ENCODE data around the gene FKBP14.

The FKBP14 gene

DNA sequence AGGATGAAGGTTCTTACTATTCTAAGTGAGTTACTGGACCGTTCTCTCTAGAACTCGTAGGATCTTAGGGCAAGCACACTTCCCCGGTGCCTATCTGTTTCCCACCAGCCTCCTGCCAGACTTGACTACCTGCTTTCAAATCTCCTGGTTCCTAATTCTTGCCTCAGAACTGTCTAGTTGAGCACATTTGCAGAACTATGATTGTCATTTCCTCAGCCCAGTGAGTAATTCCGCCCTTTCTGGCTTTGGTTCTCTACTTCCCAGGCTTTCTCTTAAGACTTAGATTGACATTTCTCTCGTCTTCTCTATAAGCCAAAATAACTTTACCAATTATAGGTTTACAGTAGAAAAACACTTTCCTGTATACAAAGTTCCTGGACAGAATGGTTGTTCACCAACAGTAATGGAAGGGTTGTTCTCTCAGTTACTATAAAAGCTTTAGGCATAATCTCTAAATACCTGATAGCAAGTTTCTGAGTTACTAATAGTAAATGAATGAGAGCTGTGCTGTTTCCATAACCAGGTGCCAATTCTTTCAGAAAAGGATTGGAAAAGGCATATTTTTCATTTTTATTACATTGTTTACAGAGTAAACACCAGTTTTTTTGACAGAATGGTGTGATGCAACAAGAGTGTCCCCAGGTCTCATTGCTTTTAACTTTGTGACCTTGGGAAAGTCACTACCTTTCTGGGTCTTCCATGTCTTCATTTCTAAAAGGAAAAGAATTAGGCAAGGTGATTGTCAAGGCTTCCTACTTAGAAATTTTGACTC is 42.8 kb upstream of the FKBP14 start:
- Histone ChIP-seq H3K4me1 (ENCODE audit: low read depth, poor library complexity, severe bottlenecking) (no peaks in the 10 kb centered on the region), H3K27ac (no peak overlapping the region), H3K27me3 (ENCODE audit: insufficient read depth, low read depth) (no peaks in the 10 kb centered on the region), H3K4me3 (IDR thresholded peaks at IDR 0.05; ENCODE audit: insufficient read depth, low read depth, low read length) (no peak overlapping the region), H3K79me2 (ENCODE audit: insufficient read depth, low read depth) (no peaks in the 10 kb centered on the region), H3K9ac (no peak overlapping the region), H3K4me2 (no peak overlapping the region), H3K36me3 (ENCODE audit: insufficient read depth) (no peaks in the 10 kb centered on the region), H4K20me1 (ENCODE audit: insufficient read depth) (no peaks in the 10 kb centered on the region), H2AFZ (ENCODE audit: low read depth) (no peak overlapping the region)
- TF ChIP-seq, protein P1, sequence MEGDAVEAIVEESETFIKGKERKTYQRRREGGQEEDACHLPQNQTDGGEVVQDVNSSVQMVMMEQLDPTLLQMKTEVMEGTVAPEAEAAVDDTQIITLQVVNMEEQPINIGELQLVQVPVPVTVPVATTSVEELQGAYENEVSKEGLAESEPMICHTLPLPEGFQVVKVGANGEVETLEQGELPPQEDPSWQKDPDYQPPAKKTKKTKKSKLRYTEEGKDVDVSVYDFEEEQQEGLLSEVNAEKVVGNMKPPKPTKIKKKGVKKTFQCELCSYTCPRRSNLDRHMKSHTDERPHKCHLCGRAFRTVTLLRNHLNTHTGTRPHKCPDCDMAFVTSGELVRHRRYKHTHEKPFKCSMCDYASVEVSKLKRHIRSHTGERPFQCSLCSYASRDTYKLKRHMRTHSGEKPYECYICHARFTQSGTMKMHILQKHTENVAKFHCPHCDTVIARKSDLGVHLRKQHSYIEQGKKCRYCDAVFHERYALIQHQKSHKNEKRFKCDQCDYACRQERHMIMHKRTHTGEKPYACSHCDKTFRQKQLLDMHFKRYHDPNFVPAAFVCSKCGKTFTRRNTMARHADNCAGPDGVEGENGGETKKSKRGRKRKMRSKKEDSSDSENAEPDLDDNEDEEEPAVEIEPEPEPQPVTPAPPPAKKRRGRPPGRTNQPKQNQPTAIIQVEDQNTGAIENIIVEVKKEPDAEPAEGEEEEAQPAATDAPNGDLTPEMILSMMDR (conservative IDR thresholded peaks at IDR 0.05; ENCODE audit: low read depth, low read length) = no peak

DNA sequence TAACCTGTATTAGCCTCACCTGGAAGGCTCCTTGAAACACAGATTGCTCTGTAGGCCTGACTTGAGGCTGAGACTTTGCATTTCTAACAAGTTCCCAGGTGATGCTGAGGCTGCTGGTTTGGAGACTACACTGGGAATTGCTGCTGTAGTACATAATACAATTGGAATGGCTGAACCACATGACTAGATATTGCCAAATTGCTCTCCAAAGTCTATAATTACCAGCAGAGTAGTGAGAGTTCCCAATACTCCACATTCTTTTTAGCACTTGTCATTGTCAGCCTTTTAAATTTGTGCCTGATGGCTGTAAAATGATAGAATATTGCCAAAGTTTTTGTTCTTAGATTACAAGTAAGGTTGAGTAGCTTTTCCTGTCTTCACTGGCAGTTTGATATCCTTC is 41.6 kb upstream of the FKBP14 start:
- no peak overlapping the region for H2AFZ ChIP-seq (ENCODE audit: low read depth)
- no peaks in the 10 kb centered on the region for H3K27me3 ChIP-seq (ENCODE audit: insufficient read depth, low read depth)
- no peak overlapping the region for H3K9ac ChIP-seq
- H3K79me2 ChIP-seq (ENCODE audit: insufficient read depth, low read depth) = no peaks in the 10 kb centered on the region
- H3K36me3 ChIP-seq (ENCODE audit: insufficient read depth) = no peaks in the 10 kb centered on the region
- H3K27ac ChIP-seq = no peak overlapping the region
- H3K4me3 ChIP-seq (IDR thresholded peaks at IDR 0.05; ENCODE audit: insufficient read depth, low read depth, low read length) = no peak overlapping the region
- TF ChIP-seq, protein P1 (conservative IDR thresholded peaks at IDR 0.05; ENCODE audit: low read depth, low read length) = no peak
- H3K4me2 ChIP-seq = no peak overlapping the region
- no peaks in the 10 kb centered on the region for H4K20me1 ChIP-seq (ENCODE audit: insufficient read depth)
- H3K4me1 ChIP-seq (ENCODE audit: low read depth, poor library complexity, severe bottlenecking) = no peaks in the 10 kb centered on the region

DNA sequence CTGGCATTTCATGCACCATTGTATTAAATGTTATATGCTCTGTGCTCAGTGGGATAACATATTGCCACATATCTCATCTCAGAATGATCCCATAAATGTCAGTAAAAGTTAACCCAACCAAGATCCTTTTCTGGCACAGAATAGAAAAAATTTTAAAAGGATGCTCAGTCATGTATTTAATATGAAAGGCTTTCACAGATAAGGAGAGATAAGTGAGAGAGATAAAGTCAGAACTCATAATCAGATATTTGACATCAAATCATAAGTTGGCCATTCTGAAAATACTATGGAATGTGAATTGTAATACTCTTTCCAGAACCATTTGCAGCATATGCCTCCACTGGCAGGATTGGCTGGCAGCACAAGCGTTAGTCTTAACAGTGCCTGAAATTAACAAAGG is 40.2 kb upstream of the FKBP14 start:
- Histone ChIP-seq H4K20me1 (ENCODE audit: insufficient read depth) (no peaks in the 10 kb centered on the region), H3K36me3 (ENCODE audit: insufficient read depth) (no peaks in the 10 kb centered on the region), H3K4me2 (no peak overlapping the region), H3K27me3 (ENCODE audit: insufficient read depth, low read depth) (no peaks in the 10 kb centered on the region), H3K9ac (no peak overlapping the region), H3K27ac (no peak overlapping the region), H2AFZ (ENCODE audit: low read depth) (no peak overlapping the region), H3K4me1 (ENCODE audit: low read depth, poor library complexity, severe bottlenecking) (peaks cover 8% of the 10 kb centered on the region), H3K4me3 (IDR thresholded peaks at IDR 0.05; ENCODE audit: insufficient read depth, low read depth, low read length) (no peak overlapping the region), H3K79me2 (ENCODE audit: insufficient read depth, low read depth) (no peaks in the 10 kb centered on the region)
- TF ChIP-seq, protein P1 (conservative IDR thresholded peaks at IDR 0.05; ENCODE audit: low read depth, low read length) = no peak

DNA sequence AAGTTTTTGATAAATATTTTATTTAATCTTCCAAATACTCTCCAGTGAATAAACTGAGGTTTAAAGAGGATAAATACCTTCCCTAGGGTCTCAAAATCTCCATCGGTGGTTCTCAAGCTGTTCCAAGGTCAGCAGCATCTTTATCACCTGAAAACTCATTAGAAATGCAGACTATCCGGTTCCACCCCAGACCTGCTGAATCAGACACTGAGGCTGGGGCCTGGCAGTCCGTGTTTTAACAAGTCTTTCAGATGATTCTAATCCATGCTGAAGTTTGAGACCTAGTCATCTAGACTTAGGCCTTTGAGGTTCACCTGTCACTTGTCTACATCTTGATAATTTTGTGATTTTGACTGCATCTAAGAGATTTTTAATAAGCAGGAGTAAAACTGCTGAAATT is 39.2 kb upstream of the FKBP14 start:
- no peaks in the 10 kb centered on the region for H3K27me3 ChIP-seq (ENCODE audit: insufficient read depth, low read depth)
- TF ChIP-seq, protein P1 (conservative IDR thresholded peaks at IDR 0.05; ENCODE audit: low read depth, low read length) = no peak

More for the DNA sequence above, 39.2 kb upstream of the FKBP14 start:
- no peak overlapping the region for H3K9ac ChIP-seq
- H3K27ac ChIP-seq = no peak overlapping the region
- H3K79me2 ChIP-seq (ENCODE audit: insufficient read depth, low read depth) = no peaks in the 10 kb centered on the region
- H4K20me1 ChIP-seq (ENCODE audit: insufficient read depth) = no peaks in the 10 kb centered on the region
- H3K4me3 ChIP-seq (IDR thresholded peaks at IDR 0.05; ENCODE audit: insufficient read depth, low read depth, low read length) = no peak overlapping the region
- no peak overlapping the region for H2AFZ ChIP-seq (ENCODE audit: low read depth)
- no peak overlapping the region for H3K4me2 ChIP-seq
- H3K4me1 ChIP-seq (ENCODE audit: low read depth, poor library complexity, severe bottlenecking) = peaks cover 8% of the 10 kb centered on the region
- no peaks in the 10 kb centered on the region for H3K36me3 ChIP-seq (ENCODE audit: insufficient read depth)

All from KMS-11 (cell line).